Breast epithelium (tissue), 4 donors: Measurements from ENCODE around the gene GPR161. TPM values are rescaled to one million over a fixed set of nuclear protein-coding genes. Genes with fewer than 3 reads are reported as not detected.

Source experiments
- DNase-seq, 2 donors: peaks; one replicate each; pipeline ENCODE4 v3.0.0-alpha.2; 2019; ENCODE audit warnings: low spot score in 2 of 2
- H3K27ac ChIP-seq, 2 donors: fragments of 200-600 bp; sonication (generic) in 1 of 2; one replicate each; pipeline ENCODE4 v1.5.1; 2016 to 2019; ENCODE audit warnings: mild to moderate bottlenecking in 1 of 2
- H3K27me3 ChIP-seq, 2 donors: fragments of 200-600 bp; sonication (generic) in 1 of 2; one replicate each; pipeline versions ENCODE4 v1.5.1 to v1.6.0; 2017 to 2019; ENCODE audit warnings: control low read depth in 1 of 2, mild to moderate bottlenecking in 1 of 2
- H3K36me3 ChIP-seq: fragments of 200-600 bp; one replicate; pipeline ENCODE4 v1.5.1; 2019
- H3K4me1 ChIP-seq, 2 donors: fragments of 200-600 bp; sonication (generic); one replicate each; pipeline ENCODE4 v1.5.1; 2016 to 2019; ENCODE audit warnings: control low read depth in 1 of 2
- H3K4me3 ChIP-seq, 3 donors: fragments of 200-600 bp; sonication (generic); 1 replicate in 2 of 3; 2 replicates in 1 of 3; pipeline ENCODE4 v1.5.1; 2016 to 2019; ENCODE audit warnings: mild to moderate bottlenecking in 3 of 3, moderate library complexity in 2 of 3
- H3K9me3 ChIP-seq, 2 donors: fragments of 200-600 bp; sonication (generic) in 1 of 2; one replicate each; pipeline ENCODE4 v1.5.1; 2016 to 2019; ENCODE audit warnings: control low read depth in 1 of 2
- CTCF ChIP-seq, 3 donors: fragments of 450-650 bp; IDR thresholded peaks; one replicate each; pipeline ENCODE4 v1.5.1; 2016 to 2017; ENCODE audit warnings: antibody characterized with exemption in 3 of 3, mild to moderate bottlenecking in 3 of 3, moderate library complexity in 3 of 3
- POLR2A ChIP-seq: fragments of 450-650 bp; IDR thresholded peaks from one replicate; pipeline ENCODE4 v1.6.1; 2016; ENCODE audit warnings: antibody characterized with exemption, mild to moderate bottlenecking, moderate library complexity
- POLR2AphosphoS5 ChIP-seq, 3 donors: sonication (generic); formaldehyde crosslinking; IDR thresholded peaks; one replicate each; pipeline ENCODE4 v1.6.1; 2017; ENCODE audit warnings: antibody characterized with exemption in 3 of 3
- intact Hi-C: fragments of 100-400 bp; cut with DNase I; formaldehyde crosslinking; loops from one replicate; pipeline ENCODE4 v1.15.1; 2023; ENCODE audit warnings: low total_unique reads
- total RNA-seq, 3 donors: library from RNA; depleted of rRNA; stranded (reverse); fragments of >200 nt; gene quantifications; one replicate each; pipeline ENCODE4 v1.1.0, GENCODE V29; 2016

The GPR161 gene
- total RNA-seq, 3 donors from 2014 or later, result 2.8 to 5.6 (median 4.5) TPM

- no peaks in the 10 kb centered on the region for H3K9me3 ChIP-seq
- H3K36me3 ChIP-seq, result no peaks in the 10 kb centered on the region
- H3K4me1 ChIP-seq, result no peaks in the 10 kb centered on the region
- TF ChIP-seq CTCF (IDR thresholded peaks at IDR 0.05) (no peak), POLR2AphosphoS5 (IDR thresholded peaks at IDR 0.05) (no peak), POLR2A (no peak)
- no peak overlapping the region for H3K4me3 ChIP-seq
- no peak overlapping the region for H3K27ac ChIP-seq
- no peak for DNase-seq
- intact Hi-C loops, result no loop called here
- H3K27me3 ChIP-seq, result no peaks in the 10 kb centered on the region
These were observed 48.0 kb downstream of the GPR161 start for GRCh38 chr1:168088511-168089325.

- intact Hi-C loops, result no loop called here
- no peaks in the 10 kb centered on the region for H3K9me3 ChIP-seq
- no peak overlapping the region for H3K27ac ChIP-seq
- TF ChIP-seq CTCF (IDR thresholded peaks at IDR 0.05), result no peak
- no peak for TF ChIP-seq POLR2A
- TF ChIP-seq POLR2AphosphoS5 (IDR thresholded peaks at IDR 0.05), result no peak
- no peaks in the 10 kb centered on the region for H3K4me1 ChIP-seq
- no peaks in the 10 kb centered on the region for H3K36me3 ChIP-seq
- no peak for DNase-seq
- H3K4me3 ChIP-seq, result no peak overlapping the region
- H3K27me3 ChIP-seq, result no peaks in the 10 kb centered on the region
These were observed 49.0 kb downstream of the GPR161 start for GRCh38 chr1:168087696-168088095.

- TF ChIP-seq POLR2A (no peak), POLR2AphosphoS5 (IDR thresholded peaks at IDR 0.05) (no peak), CTCF (IDR thresholded peaks at IDR 0.05) (no peak)
- H3K27ac ChIP-seq, result no peak overlapping the region
- H3K27me3 ChIP-seq, result no peaks in the 10 kb centered on the region
- no peaks in the 10 kb centered on the region for H3K9me3 ChIP-seq
- H3K4me3 ChIP-seq, result no peak overlapping the region
- intact Hi-C loops, result no loop called here
- H3K36me3 ChIP-seq, result no peaks in the 10 kb centered on the region
- DNase-seq, result no peak
- H3K4me1 ChIP-seq, result no peaks in the 10 kb centered on the region
These were observed 50.3 kb downstream of the GPR161 start for GRCh38 chr1:168086438-168086837.

GRCh38 chr1:168085401-168085872, 51.3 kb downstream of the GPR161 start:
- TF ChIP-seq POLR2AphosphoS5 (IDR thresholded peaks at IDR 0.05) (no peak), CTCF (IDR thresholded peaks at IDR 0.05) (no peak), POLR2A (no peak)
- no peaks in the 10 kb centered on the region for H3K27me3 ChIP-seq
- no peaks in the 10 kb centered on the region for H3K36me3 ChIP-seq
- H3K27ac ChIP-seq, result peak overlapping the region in 1 of 2 donors; percentile 75
- intact Hi-C loops, result no loop called here
- DNase-seq, result no peak
- no peaks in the 10 kb centered on the region for H3K9me3 ChIP-seq
- H3K4me3 ChIP-seq, result peak overlapping the region in 1 of 3 donors; percentile 19
- no peaks in the 10 kb centered on the region for H3K4me1 ChIP-seq
